NCI-H2227 treated with DMSO at 0.1 percent for 48 hours (cell line): Measurements from ENCODE around the gene IQGAP2.
"Not testable (repeated sequence)": the region's sequence is repeated elsewhere in the genome, so short reads cannot be mapped to it uniquely, and the experiment has no call there.

Experiments
- DNase-seq: peaks from one replicate; lab custom pipeline; 2025; lab: John Stamatoyannopoulos, UW

The IQGAP2 gene

GRCh38 chr5:76542887-76543690, 140.0 kb downstream of the IQGAP2 start:
- DNase-seq, result no peak

- no peak for DNase-seq
These were observed 141.3 kb downstream of the IQGAP2 start for GRCh38 chr5:76544268-76544926.

GRCh38 chr5:76545184-76545583, 142.1 kb downstream of the IQGAP2 start:
- no peak for DNase-seq

GRCh38 chr5:76546497-76547102, 143.5 kb downstream of the IQGAP2 start:
- DNase-seq, result no peak

GRCh38 chr5:76547242-76547890, 144.3 kb downstream of the IQGAP2 start:
- no peak for DNase-seq

GRCh38 chr5:76547891-76548524, 144.9 kb downstream of the IQGAP2 start:
- no peak for DNase-seq

- no peak for DNase-seq
These were observed 145.6 kb downstream of the IQGAP2 start for GRCh38 chr5:76548525-76549229.

GRCh38 chr5:76550881-76551280, 147.8 kb downstream of the IQGAP2 start:
- DNase-seq, result not testable (repeated sequence)

GRCh38 chr5:76552546-76552945, 149.5 kb downstream of the IQGAP2 start:
- DNase-seq, result no peak

GRCh38 chr5:76553251-76553650, 150.2 kb downstream of the IQGAP2 start:
- DNase-seq, result no peak

- DNase-seq, result no peak
These were observed 152.0 kb downstream of the IQGAP2 start for GRCh38 chr5:76555114-76555513.

- DNase-seq, result no peak
These were observed 152.6 kb downstream of the IQGAP2 start for GRCh38 chr5:76555717-76556116.

- no peak for DNase-seq
These were observed 153.6 kb downstream of the IQGAP2 start for GRCh38 chr5:76556511-76557221.

GRCh38 chr5:76560952-76561891, 158.1 kb downstream of the IQGAP2 start:
- DNase-seq, result no peak

- no peak for DNase-seq
These were observed 158.9 kb downstream of the IQGAP2 start for GRCh38 chr5:76561959-76562358.

- no peak for DNase-seq
These were observed 161.9 kb downstream of the IQGAP2 start for GRCh38 chr5:76565009-76565408.

- DNase-seq, result no peak
These were observed 167.1 kb downstream of the IQGAP2 start for GRCh38 chr5:76570153-76570552.

- DNase-seq, result no peak
These were observed 168.5 kb downstream of the IQGAP2 start for GRCh38 chr5:76571559-76571958.

GRCh38 chr5:76576450-76576849, 173.4 kb downstream of the IQGAP2 start:
- no peak for DNase-seq

GRCh38 chr5:76576996-76577395, 173.9 kb downstream of the IQGAP2 start:
- DNase-seq, result no peak
